Ecto neural progenitor cell (in vitro differentiated cells): ENCODE results near the gene STON2.
"Not testable (repeated sequence)": the region's sequence is repeated elsewhere in the genome, so short reads cannot be mapped to it uniquely, and the experiment has no call there.

Experiments
- DNase-seq: peaks from one replicate; pipeline ENCODE4 v3.0.0-alpha.2; 2018; ENCODE audit warnings: low spot score

STON2 gene

DNA sequence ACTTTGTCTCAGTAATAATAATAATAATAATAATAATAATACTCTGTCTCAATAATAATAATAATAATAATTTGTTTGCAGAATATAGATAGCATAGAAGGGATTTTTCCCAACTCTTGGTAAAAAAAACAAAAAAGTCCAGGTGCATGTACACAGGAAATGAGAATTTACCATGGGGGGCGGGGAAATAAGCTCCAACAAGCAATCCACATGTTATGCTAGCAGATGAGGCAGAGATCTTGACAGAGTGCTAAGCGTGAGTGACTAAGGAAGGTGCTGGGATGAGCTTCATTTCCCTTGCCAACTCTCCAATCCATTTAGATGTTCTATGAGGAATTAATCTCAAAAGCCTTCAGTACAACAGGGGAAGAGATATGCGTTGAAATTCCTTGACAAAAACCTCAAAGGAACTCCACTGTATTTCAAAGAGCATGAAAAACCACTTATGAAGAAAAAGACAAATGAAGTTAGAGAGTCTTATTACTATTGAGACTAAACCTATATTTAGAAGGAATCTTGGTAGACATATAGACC, 134.4 kb downstream of the STON2 start:
- no peak for DNase-seq

- no peak for DNase-seq
These were observed 135.5 kb downstream of the STON2 start for GRCh38 chr14:81264671-81265070.

GRCh38 chr14:81263777-81264410, 136.2 kb downstream of the STON2 start:
- no peak for DNase-seq

DNA sequence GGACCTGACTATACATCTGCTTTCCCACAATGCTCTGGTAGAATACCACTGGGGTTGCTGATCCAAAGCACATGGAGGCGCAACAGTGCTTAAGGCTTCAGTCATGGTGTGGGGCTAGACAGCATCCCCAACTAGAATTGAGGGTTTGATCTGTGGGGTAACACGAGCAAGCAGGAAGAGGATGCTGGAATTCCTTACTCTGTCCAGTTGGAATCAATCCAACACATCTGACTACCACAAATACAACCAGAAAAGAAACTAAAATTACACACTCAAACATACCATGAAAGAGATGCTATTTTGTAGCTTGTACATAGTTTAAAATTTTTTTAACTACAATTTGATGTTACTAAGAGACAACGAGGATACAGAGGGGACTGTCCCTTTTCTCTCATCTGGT, 138.9 kb downstream of the STON2 start:
- DNase-seq: no peak

GRCh38 chr14:81260732-81261131, 139.4 kb downstream of the STON2 start:
- no peak for DNase-seq

- no peak for DNase-seq
These were observed 143.7 kb downstream of the STON2 start for GRCh38 chr14:81256289-81256960.

GRCh38 chr14:81252278-81252677, 147.8 kb downstream of the STON2 start:
- DNase-seq: no peak

GRCh38 chr14:81247271-81247766, 152.8 kb downstream of the STON2 start:
- DNase-seq: no peak

DNA sequence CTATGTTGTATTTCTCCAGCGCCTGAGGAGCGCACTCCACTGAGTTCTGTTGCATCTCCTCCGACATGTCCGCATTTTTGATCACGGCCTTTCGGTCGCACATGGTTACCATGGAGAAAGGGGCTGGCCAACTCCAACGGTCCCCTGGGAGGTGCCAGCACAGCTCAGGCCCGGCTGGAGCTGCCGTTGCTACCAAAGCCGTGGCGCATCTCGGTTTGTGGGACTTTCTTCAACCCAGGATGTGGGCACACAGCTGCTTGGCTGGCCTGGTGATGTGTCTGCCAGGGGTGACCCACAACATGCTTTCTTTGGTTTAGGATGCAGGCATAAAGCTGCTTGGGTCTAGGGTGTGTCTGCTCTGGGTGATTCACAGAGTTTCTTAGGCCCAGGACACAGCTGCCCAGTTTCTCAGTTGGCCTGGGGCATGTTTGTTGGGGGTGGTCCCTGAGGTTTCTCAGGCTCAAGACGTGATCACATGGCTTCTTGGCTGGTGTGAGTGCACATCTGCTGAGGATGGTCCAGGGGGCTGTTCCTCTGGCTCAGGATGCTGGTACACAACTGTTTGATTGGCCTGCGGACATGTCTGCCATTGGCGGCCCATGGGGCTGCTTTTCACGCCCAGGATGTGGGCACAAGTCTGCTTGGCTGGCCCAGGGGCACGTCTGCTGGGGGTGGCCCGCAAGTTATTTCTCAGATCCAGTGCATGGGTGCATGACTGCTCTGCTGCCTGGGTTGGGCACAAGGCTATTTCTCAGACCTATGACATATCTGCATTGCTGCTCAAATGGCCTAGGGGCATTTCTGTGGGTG, 153.5 kb downstream of the STON2 start:
- DNase-seq: no peak

GRCh38 chr14:81245771-81246170, 154.4 kb downstream of the STON2 start:
- no peak for DNase-seq

DNA sequence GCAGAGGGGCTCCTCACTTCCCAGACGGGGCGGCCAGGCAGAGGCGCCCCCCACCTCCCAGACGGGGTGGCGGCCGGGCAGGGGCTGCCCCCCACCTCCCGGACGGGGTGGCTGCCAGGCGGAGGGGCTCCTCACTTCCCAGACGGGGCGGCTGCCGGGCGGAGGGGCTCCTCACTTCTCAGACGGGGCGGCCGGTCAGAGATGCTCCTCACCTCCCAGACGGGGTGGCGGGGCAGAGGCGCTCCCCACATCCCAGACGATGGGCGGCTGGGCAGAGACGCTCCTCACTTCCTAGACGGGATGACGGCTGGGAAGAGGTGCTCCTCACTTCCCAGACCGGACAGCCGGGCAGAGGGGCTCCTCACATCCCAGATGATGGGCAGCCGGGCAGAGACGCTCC, 155.7 kb downstream of the STON2 start:
- DNase-seq: not testable (repeated sequence)

- DNase-seq: no peak
These were observed 156.6 kb downstream of the STON2 start for GRCh38 chr14:81243499-81243898.

- DNase-seq: not testable (repeated sequence)
These were observed 163.3 kb downstream of the STON2 start for GRCh38 chr14:81236849-81237248.

DNA sequence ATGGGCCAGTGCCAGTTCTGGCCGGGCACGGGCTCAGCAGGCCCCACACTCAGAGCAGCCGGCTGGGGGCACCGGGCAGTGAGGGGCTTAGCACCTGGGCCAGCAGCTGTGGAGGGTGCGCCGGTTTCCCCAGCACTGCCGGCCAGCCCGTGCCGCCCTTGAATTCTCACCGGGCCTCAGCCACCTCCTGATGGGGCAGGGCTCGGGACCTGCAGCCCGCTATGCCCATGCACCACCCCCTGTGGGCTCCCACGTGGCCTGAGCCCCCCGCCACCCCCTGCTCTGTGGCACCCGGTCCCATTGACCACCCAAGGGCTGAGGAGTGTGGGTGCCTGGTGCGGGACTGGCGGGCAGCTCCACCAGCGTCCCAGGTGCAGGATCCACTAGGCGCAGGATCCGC, 164.0 kb downstream of the STON2 start:
- DNase-seq: no peak

GRCh38 chr14:81235096-81235495, 165.0 kb downstream of the STON2 start:
- DNase-seq: no peak

GRCh38 chr14:81234278-81234677, 165.8 kb downstream of the STON2 start:
- no peak for DNase-seq

GRCh38 chr14:81233615-81234014, 166.5 kb downstream of the STON2 start:
- DNase-seq: no peak

GRCh38 chr14:81231540-81231939, 168.6 kb downstream of the STON2 start:
- DNase-seq: no peak

DNA sequence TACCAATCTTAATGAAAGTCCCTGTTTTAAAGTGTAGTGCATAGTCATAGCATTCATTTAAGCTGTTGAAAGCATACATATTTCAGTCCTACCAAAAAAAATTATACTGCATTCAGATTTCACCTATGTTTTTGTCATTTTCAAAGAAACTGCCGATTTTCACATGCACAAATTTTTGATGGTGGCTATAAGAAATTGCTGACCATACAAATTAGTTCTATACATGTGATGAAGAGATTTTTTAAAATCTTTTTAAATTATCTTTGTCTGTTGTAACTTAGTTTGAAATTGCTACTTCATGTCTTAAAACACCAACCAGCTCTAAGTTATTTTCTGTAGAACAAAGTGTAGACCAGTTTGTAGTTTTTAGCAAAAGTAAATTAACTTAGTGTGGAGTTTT, 175.9 kb downstream of the STON2 start:
- no peak for DNase-seq

DNA sequence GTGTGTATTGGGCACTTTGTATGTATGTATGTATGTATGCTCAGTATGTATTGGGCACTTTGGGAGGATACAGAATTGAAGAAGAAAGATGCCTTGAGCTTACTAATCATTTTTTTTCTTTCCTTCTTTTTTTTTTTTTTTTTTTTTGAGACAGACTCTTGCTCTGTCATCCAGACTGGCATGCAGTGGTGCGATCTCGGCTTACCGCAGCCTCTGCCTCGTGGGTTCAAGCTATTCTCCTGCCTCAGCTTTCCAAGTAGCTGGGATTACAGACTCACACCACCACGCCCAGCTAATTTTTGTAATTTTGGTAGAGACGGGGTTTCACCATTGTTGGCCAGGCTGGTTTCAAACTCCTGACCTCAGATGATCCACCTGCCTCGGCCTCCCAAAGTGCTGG, 176.3 kb downstream of the STON2 start:
- not testable (repeated sequence) for DNase-seq

- DNase-seq: no peak
These were observed 177.4 kb downstream of the STON2 start for GRCh38 chr14:81222691-81223090.

DNA sequence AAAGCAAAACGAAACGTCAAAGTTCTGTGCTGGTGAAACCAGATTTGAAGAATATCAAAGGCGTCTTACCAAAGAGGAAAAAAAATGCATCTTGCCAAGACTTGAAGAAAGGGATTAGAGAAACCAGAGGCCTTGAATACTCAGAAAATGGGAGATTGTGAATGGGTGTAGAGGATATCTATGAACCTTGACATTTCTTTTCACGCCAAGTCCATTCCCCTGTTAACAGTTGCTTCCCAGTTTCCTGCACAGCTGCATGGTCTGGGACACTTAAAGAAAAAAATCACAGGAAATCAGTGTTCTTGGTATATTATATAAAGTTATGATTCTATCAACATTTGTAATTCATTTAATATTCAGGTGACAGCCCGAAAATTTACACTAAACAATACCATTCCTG, 178.0 kb downstream of the STON2 start:
- DNase-seq: no peak
